ENCODE results near the gene C3orf38. TPM values are rescaled to one million over a fixed set of nuclear protein-coding genes. Genes with fewer than 3 reads are reported as not detected.
A peak's percentile ranks its signal among the peaks of the same experiment; 100 is the strongest.

Gene C3orf38
- total RNA-seq, 4 donors from 2014 or later = 6.0 to 14.5 (median 8.5) TPM

GRCh38 chr3:88149101-88149508 is 654 bp upstream of the C3orf38 start:
- peaks cover 15 to 18% of the 10 kb centered on the region in 2 donors for H3K4me1 ChIP-seq
- in situ Hi-C loops (cut with MboI; ENCODE audit: low sequenced_read_pairs in 4 of 4) = loop anchor here in 1 of 4 donors (10.0 kb wide), 1 partner anchor 94 kb away; the partner anchor contains the start of genes CGGBP1 and ZNF654

GRCh38 chr3:88150371-88150770 is 612 bp downstream of the C3orf38 start:
- ATAC-seq (no peak), DNase-seq (no peak)
- Histone ChIP-seq H3K4me1 (peaks cover 15 to 18% of the 10 kb centered on the region in 2 donors), H3K27ac (peak overlapping the region; percentile 89 to 94 (median 90)), H3K9me3 (no peaks in the 10 kb centered on the region), H3K4me3 (peak overlapping the region; percentile 75 to 96 (median 90)), H3K27me3 (no peaks in the 10 kb centered on the region), H3K36me3 (peaks cover 0 to 20% of the 10 kb centered on the region in 2 donors)
- in situ Hi-C loops (cut with MboI; ENCODE audit: low sequenced_read_pairs in 4 of 4) = no loop called here
- intact Hi-C loops (cut with DNase I; ENCODE audit: low total_unique reads) = loop anchor here (1.0 kb wide), 1 partner anchor 91 kb away; the partner anchor contains the start of genes CGGBP1 and ZNF654
- TF ChIP-seq CTCF (IDR thresholded peaks at IDR 0.05 in 4 of 5, conservative IDR thresholded peaks at IDR 0.05 in 1 of 5) (no peak), POLR2A (IDR thresholded peaks at IDR 0.05) (no peak)

More at GRCh38 chr3:88149101-88149508, 654 bp upstream of the C3orf38 start:
- DNase-seq (no peak), ATAC-seq (peak; percentile 10 to 31)
- Histone ChIP-seq H3K36me3 (peaks cover 0 to 7% of the 10 kb centered on the region in 2 donors), H3K4me3 (peak overlapping the region; percentile 75 to 96 (median 90)), H3K9me3 (no peaks in the 10 kb centered on the region), H3K27me3 (no peaks in the 10 kb centered on the region), H3K27ac (peak overlapping the region; percentile 89 to 94 (median 90))
- intact Hi-C loops (cut with DNase I; ENCODE audit: low total_unique reads) = loop anchor here (10.0 kb wide), 1 partner anchor 924 kb away; the partner anchor contains the start of gene CHMP2B
- no peak for TF ChIP-seq CTCF (IDR thresholded peaks at IDR 0.05 in 4 of 5, conservative IDR thresholded peaks at IDR 0.05 in 1 of 5)
- TF ChIP-seq POLR2A (IDR thresholded peaks at IDR 0.05) = no peak

DNA sequence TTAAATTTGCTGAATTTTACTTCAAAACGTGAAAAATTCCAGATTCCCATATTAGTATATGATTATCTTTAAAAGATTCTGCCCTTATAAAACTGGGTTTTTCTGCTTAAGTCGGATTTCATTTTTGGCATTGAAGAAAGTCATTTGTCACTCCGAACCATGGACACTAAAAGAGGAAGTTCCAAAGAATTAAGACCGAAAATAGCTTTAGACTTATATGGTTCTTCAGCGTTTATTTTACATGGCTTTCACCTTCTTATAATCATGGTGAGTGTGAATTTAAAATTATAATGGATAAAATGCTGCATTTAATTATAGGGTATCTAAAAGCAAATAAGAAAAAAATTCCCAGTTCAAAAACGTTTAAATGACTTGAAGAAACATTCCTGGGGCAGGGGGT is 1.0 kb downstream of the C3orf38 start:
- peaks cover 0 to 24% of the 10 kb centered on the region in 2 donors for H3K36me3 ChIP-seq
- no peak for TF ChIP-seq POLR2A (IDR thresholded peaks at IDR 0.05)
- no peak for TF ChIP-seq CTCF (IDR thresholded peaks at IDR 0.05 in 4 of 5, conservative IDR thresholded peaks at IDR 0.05 in 1 of 5)
- H3K27me3 ChIP-seq = no peaks in the 10 kb centered on the region
- H3K4me3 ChIP-seq = peak overlapping the region; percentile 75 to 96 (median 90)
- H3K4me1 ChIP-seq = peaks cover 15 to 18% of the 10 kb centered on the region in 2 donors
- no peaks in the 10 kb centered on the region for H3K9me3 ChIP-seq
- DNase-seq = no peak
- ATAC-seq = no peak
- peak overlapping the region; percentile 89 to 94 (median 90) for H3K27ac ChIP-seq
- in situ Hi-C loops (cut with MboI; ENCODE audit: low sequenced_read_pairs in 4 of 4) (no loop called here), intact Hi-C loops (cut with DNase I; ENCODE audit: low total_unique reads) (loop anchor here (1.0 kb wide), 1 partner anchor 92 kb away; the partner anchor contains the start of genes CGGBP1 and ZNF654)

GRCh38 chr3:88151358-88151757 is 1.6 kb downstream of the C3orf38 start:
- no peak overlapping the region for H3K27ac ChIP-seq
- no peak for DNase-seq
- H3K36me3 ChIP-seq = peaks cover 0 to 30% of the 10 kb centered on the region in 2 donors
- H3K9me3 ChIP-seq = no peaks in the 10 kb centered on the region
- H3K4me3 ChIP-seq = peak overlapping the region; percentile 18 to 96 (median 90)
- peaks cover 15 to 18% of the 10 kb centered on the region in 2 donors for H3K4me1 ChIP-seq
- in situ Hi-C loops (cut with MboI; ENCODE audit: low sequenced_read_pairs in 4 of 4) (no loop called here), intact Hi-C loops (cut with DNase I; ENCODE audit: low total_unique reads) (no loop called here)
- no peak for TF ChIP-seq CTCF (IDR thresholded peaks at IDR 0.05 in 4 of 5, conservative IDR thresholded peaks at IDR 0.05 in 1 of 5)
- TF ChIP-seq POLR2A (IDR thresholded peaks at IDR 0.05) = no peak
- no peak for ATAC-seq
- no peaks in the 10 kb centered on the region for H3K27me3 ChIP-seq
